Keratinocyte (primary cell): Measurements from ENCODE around the gene FRS2. TPM values are rescaled to one million over a fixed set of nuclear protein-coding genes. Genes with fewer than 3 reads are reported as not detected.

ENCODE experiments used
- DNase-seq: peaks from one replicate; pipeline ENCODE4 v3.0.0-alpha.2; 2011; ENCODE audit warnings: low read depth, missing footprints, low spot score
- FAIRE-seq: peaks from 2 replicates; lab custom pipeline; 2011; peaks lifted over from hg19 to GRCh38; lab: Jason Lieb, UNC
- H2AFZ ChIP-seq: 2 replicates; pipeline ENCODE4 v1.6.0; 2012; ENCODE audit warnings: low read length, control low read depth, inconsistent platforms; ENCODE audit not compliant: control insufficient read depth
- H3K27ac ChIP-seq: 2 replicates; pipeline ENCODE4 v1.5.1; 2011; ENCODE audit warnings: low read length; ENCODE audit not compliant: control insufficient read depth, insufficient read depth
- H3K27me3 ChIP-seq: 3 replicates; pipeline ENCODE4 v1.6.0; 2011; ENCODE audit warnings: low read length; ENCODE audit not compliant: control insufficient read depth, insufficient read depth; ENCODE audit errors: extremely low read depth
- H3K36me3 ChIP-seq, 2 experiments: 2 replicates in 1 of 2; 3 replicates in 1 of 2; pipeline ENCODE4 v1.5.1; 2011; ENCODE audit warnings: low read length in 2 of 2, mild to moderate bottlenecking in 1 of 2; ENCODE audit not compliant: control insufficient read depth in 2 of 2, insufficient read depth in 2 of 2; ENCODE audit errors: extremely low read depth in 1 of 2
- H3K4me1 ChIP-seq: 3 replicates; pipeline ENCODE4 v1.5.1; 2011; ENCODE audit warnings: low read length; ENCODE audit not compliant: control insufficient read depth, insufficient read depth; ENCODE audit errors: extremely low read depth
- H3K4me2 ChIP-seq: 3 replicates; pipeline ENCODE4 v1.6.0; 2011; ENCODE audit warnings: low read depth, low read length; ENCODE audit not compliant: control insufficient read depth, insufficient read depth; ENCODE audit errors: extremely low read depth
- H3K4me3 ChIP-seq, 3 experiments: fragments of 200-600 bp in 1 of 3; sonication (generic) in 1 of 3; 2 replicates in 2 of 3; 3 replicates in 1 of 3; pipeline ENCODE4 v1.5.1; 2011 to 2016; ENCODE audit warnings: low read length in 3 of 3, mild to moderate bottlenecking in 3 of 3, control low read depth in 2 of 3, inconsistent platforms in 1 of 3, low read depth in 1 of 3, mixed read lengths in 1 of 3, mixed run types in 1 of 3, moderate library complexity in 1 of 3; ENCODE audit not compliant: control insufficient read depth in 2 of 3, insufficient read depth in 2 of 3; ENCODE audit errors: extremely low read depth in 1 of 3
- H3K79me2 ChIP-seq: 2 replicates; pipeline ENCODE4 v1.6.0; 2012; ENCODE audit warnings: low read length; ENCODE audit not compliant: control insufficient read depth, insufficient read depth
- H3K9ac ChIP-seq: 3 replicates; pipeline ENCODE4 v1.6.0; 2011; ENCODE audit warnings: low read length; ENCODE audit not compliant: control insufficient read depth, insufficient read depth; ENCODE audit errors: extremely low read depth
- H3K9me1 ChIP-seq: 3 replicates; pipeline ENCODE4 v1.6.0; 2011; ENCODE audit warnings: low read length; ENCODE audit not compliant: control insufficient read depth, insufficient read depth; ENCODE audit errors: extremely low read depth
- H3K9me3 ChIP-seq: 2 replicates; pipeline ENCODE4 v1.5.1; 2012; ENCODE audit warnings: low read depth, low read length; ENCODE audit not compliant: control insufficient read depth
- H4K20me1 ChIP-seq: 3 replicates; pipeline ENCODE4 v1.6.0; 2011; ENCODE audit warnings: low read length; ENCODE audit not compliant: control insufficient read depth, insufficient read depth; ENCODE audit errors: extremely low read depth
- CTCF ChIP-seq, 3 experiments: IDR thresholded peaks in 1 of 3; conservative IDR thresholded peaks in 1 of 3; optimal IDR thresholded peaks in 1 of 3; 2 replicates in 2 of 3; 3 replicates in 1 of 3; pipeline versions ENCODE3 to v1.5.1; 2011; ENCODE audit warnings: low read length in 3 of 3, mild to moderate bottlenecking in 3 of 3, moderate library complexity in 2 of 3, control low read depth in 1 of 3, inconsistent platforms in 1 of 3; ENCODE audit not compliant: insufficient read depth in 2 of 3; ENCODE audit errors: extremely low read depth in 1 of 3
- EZH2 ChIP-seq: IDR thresholded peaks from one replicate; pipeline ENCODE4 v1.6.1; 2012; ENCODE audit warnings: inconsistent platforms, mild to moderate bottlenecking, low read length, moderate library complexity
- dilution Hi-C: fragments of 300-500 bp; cut with MboI; formaldehyde crosslinking; loops from one replicate; pipeline ENCODE4 v1.7.0; 2020; ENCODE audit warnings: low sequenced_read_pairs; ENCODE audit not compliant: extremely low pct_ligation_motif_present
- polyA plus RNA-seq, 5 experiments: library from polyadenylated mRNA; depleted of rRNA in 3 of 5; stranded (reverse) in 3 of 5; stranded (forward) in 1 of 5; unstranded in 1 of 5; fragments of >200 nt; gene quantifications; 1 replicate in 1 of 5; 2 replicates in 3 of 5; 3 replicates in 1 of 5; pipeline versions ENCODE4 v1.2.1 to v1.2.3, GENCODE V29; 2011 to 2012; ENCODE audit warnings: missing spikeins in 2 of 5, low read depth in 1 of 5, low replicate concordance in 1 of 5

The FRS2 gene
- polyA plus RNA-seq, 1 donor (not counting 4 experiments of a cell fraction or from before 2014, with no cell fraction given) = 28.6 TPM

- Histone ChIP-seq H3K27ac (no peak overlapping the region), H2AFZ (no peak overlapping the region), H4K20me1 (no peaks in the 10 kb centered on the region), H3K4me2 (no peak overlapping the region), H3K79me2 (no peaks in the 10 kb centered on the region), H3K27me3 (no peaks in the 10 kb centered on the region), H3K4me3 (no peak overlapping the region), H3K36me3 (no peaks in the 10 kb centered on the region), H3K9ac (no peak overlapping the region), H3K9me3 (no peaks in the 10 kb centered on the region), H3K4me1 (no peaks in the 10 kb centered on the region), H3K9me1 (no peaks in the 10 kb centered on the region)
- dilution Hi-C loops = no loop called here
- TF ChIP-seq CTCF (optimal IDR thresholded peaks at IDR 0.05 in 1 of 3, IDR thresholded peaks at IDR 0.05 in 1 of 3, conservative IDR thresholded peaks at IDR 0.05 in 1 of 3; ENCODE audit: extremely low read depth in 1 of 3, insufficient read depth in 2 of 3, low read length in 3 of 3) (no peak), EZH2 (no peak)
- FAIRE-seq = no peak
- DNase-seq = no peak
Observed at GRCh38 chr12:69456239-69456638, 13.9 kb upstream of the FRS2 start.

GRCh38 chr12:69457433-69457832 lies 12.8 kb upstream of the FRS2 start:
- no peak overlapping the region for H3K4me2 ChIP-seq
- no peaks in the 10 kb centered on the region for H3K36me3 ChIP-seq
- H3K4me1 ChIP-seq = no peaks in the 10 kb centered on the region
- no peaks in the 10 kb centered on the region for H3K9me3 ChIP-seq
- H3K27ac ChIP-seq = no peak overlapping the region
- no peak overlapping the region for H3K9ac ChIP-seq
- no peak overlapping the region for H2AFZ ChIP-seq
- TF ChIP-seq EZH2 = no peak
- TF ChIP-seq CTCF (optimal IDR thresholded peaks at IDR 0.05 in 1 of 3, IDR thresholded peaks at IDR 0.05 in 1 of 3, conservative IDR thresholded peaks at IDR 0.05 in 1 of 3; ENCODE audit: extremely low read depth in 1 of 3, insufficient read depth in 2 of 3, low read length in 3 of 3) = no peak
- DNase-seq = no peak
- H3K79me2 ChIP-seq = no peaks in the 10 kb centered on the region
- H3K9me1 ChIP-seq = no peaks in the 10 kb centered on the region
- H4K20me1 ChIP-seq = no peaks in the 10 kb centered on the region
- no peak overlapping the region for H3K4me3 ChIP-seq
- dilution Hi-C loops = no loop called here
- no peaks in the 10 kb centered on the region for H3K27me3 ChIP-seq
- FAIRE-seq = no peak
